ENCODE results near the gene SPAG9. TPM values are rescaled to one million over a fixed set of nuclear protein-coding genes. Genes with fewer than 3 reads are reported as not detected.

Gene SPAG9
- total RNA-seq, 4 donors from 2014 or later = 81.2 to 99.9 (median 89.9) TPM

GRCh38 chr17:51135956-51136355 lies 15.3 kb upstream of the SPAG9 start:
- Histone ChIP-seq H3K36me3 (no peaks in the 10 kb centered on the region), H3K27me3 (no peaks in the 10 kb centered on the region), H3K4me1 (peaks cover 7 to 17% (median 12%) of the 10 kb centered on the region in 4 donors), H3K9me3 (no peaks in the 10 kb centered on the region), H3K4me3 (no peak overlapping the region), H3K27ac (replicated peaks in 1 of 4) (no peak overlapping the region)
- TF ChIP-seq CTCF (IDR thresholded peaks at IDR 0.05) (no peak), EP300 (IDR thresholded peaks at IDR 0.05) (no peak), POLR2AphosphoS5 (IDR thresholded peaks at IDR 0.05) (no peak), POLR2A (IDR thresholded peaks at IDR 0.05; ENCODE audit: low read depth) (no peak)
- intact Hi-C loops (cut with DNase I) = no loop called here
- no peak for DNase-seq (ENCODE audit: extremely low spot score)
- WGBS = 91% methylated on average over 3 of the region's 3 CpGs

- Histone ChIP-seq H3K4me3 (no peak overlapping the region), H3K27ac (replicated peaks in 1 of 4) (peak overlapping the region; percentile 5 to 49 (median 37))
Measured at GRCh38 chr17:51133365-51133764, 12.7 kb upstream of the SPAG9 start.

GRCh38 chr17:51132964-51133319 lies 12.3 kb upstream of the SPAG9 start:
- H3K9me3 ChIP-seq = no peaks in the 10 kb centered on the region
- H3K27ac ChIP-seq (replicated peaks in 1 of 4) = peak overlapping the region; percentile 5 to 49 (median 37)
- H3K36me3 ChIP-seq = no peaks in the 10 kb centered on the region
- intact Hi-C loops (cut with DNase I) = no loop called here
- no peak for TF ChIP-seq POLR2A (IDR thresholded peaks at IDR 0.05; ENCODE audit: low read depth)
- TF ChIP-seq EP300 (IDR thresholded peaks at IDR 0.05) = no peak
- TF ChIP-seq POLR2AphosphoS5 (IDR thresholded peaks at IDR 0.05) = no peak
- TF ChIP-seq CTCF (IDR thresholded peaks at IDR 0.05) = no peak
- H3K27me3 ChIP-seq = no peaks in the 10 kb centered on the region
- no peak for DNase-seq (ENCODE audit: extremely low spot score)
- no peak overlapping the region for H3K4me3 ChIP-seq
- peaks cover 8 to 19% (median 15%) of the 10 kb centered on the region in 4 donors for H3K4me1 ChIP-seq

More at GRCh38 chr17:51133365-51133764, 12.7 kb upstream of the SPAG9 start:
- no peaks in the 10 kb centered on the region for H3K9me3 ChIP-seq
- TF ChIP-seq CTCF (IDR thresholded peaks at IDR 0.05) = no peak
- no peak for TF ChIP-seq EP300 (IDR thresholded peaks at IDR 0.05)
- TF ChIP-seq POLR2A (IDR thresholded peaks at IDR 0.05; ENCODE audit: low read depth) = no peak
- no peak for TF ChIP-seq POLR2AphosphoS5 (IDR thresholded peaks at IDR 0.05)
- no peak for DNase-seq (ENCODE audit: extremely low spot score)
- peaks cover 7 to 17% (median 12%) of the 10 kb centered on the region in 4 donors for H3K4me1 ChIP-seq
- 53% methylated on average over 2 of the region's 2 CpGs for WGBS
- intact Hi-C loops (cut with DNase I) = no loop called here
- no peaks in the 10 kb centered on the region for H3K27me3 ChIP-seq
- no peaks in the 10 kb centered on the region for H3K36me3 ChIP-seq

GRCh38 chr17:51128076-51128475 lies 7.4 kb upstream of the SPAG9 start:
- Histone ChIP-seq H3K36me3 (no peaks in the 10 kb centered on the region), H3K27ac (replicated peaks in 1 of 4) (no peak overlapping the region), H3K4me1 (peaks cover 12 to 26% (median 19%) of the 10 kb centered on the region in 4 donors), H3K4me3 (no peak overlapping the region), H3K27me3 (no peaks in the 10 kb centered on the region), H3K9me3 (no peaks in the 10 kb centered on the region)
- no peak for TF ChIP-seq CTCF (IDR thresholded peaks at IDR 0.05)
- no peak for TF ChIP-seq POLR2AphosphoS5 (IDR thresholded peaks at IDR 0.05)
- TF ChIP-seq EP300 (IDR thresholded peaks at IDR 0.05) = no peak
- TF ChIP-seq POLR2A (IDR thresholded peaks at IDR 0.05; ENCODE audit: low read depth) = no peak
- no peak for DNase-seq (ENCODE audit: extremely low spot score)
- 75% methylated on average over 3 of the region's 3 CpGs for WGBS
- intact Hi-C loops (cut with DNase I) = loop anchor here (10.0 kb wide), 1 partner anchor 263 kb away; the partner anchor contains the start of gene TOB1
